Measurements from ENCODE around the gene VTI1A. TPM values are rescaled to one million over a fixed set of nuclear protein-coding genes. Genes with fewer than 3 reads are reported as not detected.

The VTI1A gene
- total RNA-seq, 1 donor from 2014 or later = 33.3 TPM

- DNase-seq (ENCODE audit: low read depth) (peak; percentile 51), FAIRE-seq (no peak)
- Mint-ChIP-seq H3K9me3 (ENCODE audit: unreplicated experiment) (no peaks in the 10 kb centered on the region), H3K4me1 (ENCODE audit: low read depth, unreplicated experiment) (no peaks in the 10 kb centered on the region), H3K27me3 (ENCODE audit: low read depth, unreplicated experiment) (no peaks in the 10 kb centered on the region), H3K27ac (ENCODE audit: unreplicated experiment) (no peak overlapping the region), H3K36me3 (ENCODE audit: low read depth, unreplicated experiment) (no peaks in the 10 kb centered on the region), H3K4me3 (ENCODE audit: unreplicated experiment) (no peak overlapping the region)
- Histone ChIP-seq H3K4me1 (ENCODE audit: insufficient read depth, low read length) (peaks cover 6% of the 10 kb centered on the region), H3K9ac (ENCODE audit: low read length) (no peak overlapping the region), H3K9me3 (ENCODE audit: insufficient read depth, low read depth, low read length) (no peaks in the 10 kb centered on the region), H3K79me2 (ENCODE audit: insufficient read depth, low read length) (no peaks in the 10 kb centered on the region), H3K4me2 (ENCODE audit: low read length) (no peak overlapping the region), H3K4me3 (ENCODE audit: insufficient read depth, low read depth, low read length) (no peak overlapping the region), H2AFZ (ENCODE audit: low read depth, low read length) (no peak overlapping the region), H3K27ac (ENCODE audit: low read depth, low read length) (no peak overlapping the region), H3K36me3 (ENCODE audit: insufficient read depth, low read length) (no peaks in the 10 kb centered on the region), H3K27me3 (ENCODE audit: insufficient read depth, low read length) (no peaks in the 10 kb centered on the region), H4K20me1 (ENCODE audit: insufficient read depth, low read length) (no peaks in the 10 kb centered on the region)
- TF ChIP-seq, protein P1, sequence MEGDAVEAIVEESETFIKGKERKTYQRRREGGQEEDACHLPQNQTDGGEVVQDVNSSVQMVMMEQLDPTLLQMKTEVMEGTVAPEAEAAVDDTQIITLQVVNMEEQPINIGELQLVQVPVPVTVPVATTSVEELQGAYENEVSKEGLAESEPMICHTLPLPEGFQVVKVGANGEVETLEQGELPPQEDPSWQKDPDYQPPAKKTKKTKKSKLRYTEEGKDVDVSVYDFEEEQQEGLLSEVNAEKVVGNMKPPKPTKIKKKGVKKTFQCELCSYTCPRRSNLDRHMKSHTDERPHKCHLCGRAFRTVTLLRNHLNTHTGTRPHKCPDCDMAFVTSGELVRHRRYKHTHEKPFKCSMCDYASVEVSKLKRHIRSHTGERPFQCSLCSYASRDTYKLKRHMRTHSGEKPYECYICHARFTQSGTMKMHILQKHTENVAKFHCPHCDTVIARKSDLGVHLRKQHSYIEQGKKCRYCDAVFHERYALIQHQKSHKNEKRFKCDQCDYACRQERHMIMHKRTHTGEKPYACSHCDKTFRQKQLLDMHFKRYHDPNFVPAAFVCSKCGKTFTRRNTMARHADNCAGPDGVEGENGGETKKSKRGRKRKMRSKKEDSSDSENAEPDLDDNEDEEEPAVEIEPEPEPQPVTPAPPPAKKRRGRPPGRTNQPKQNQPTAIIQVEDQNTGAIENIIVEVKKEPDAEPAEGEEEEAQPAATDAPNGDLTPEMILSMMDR (IDR thresholded peaks at IDR 0.05; ENCODE audit: insufficient read depth, low read depth, low read length) = no peak
- no peak for TF ChIP-seq EZH2 (IDR thresholded peaks at IDR 0.05; ENCODE audit: insufficient read depth, low read length)
Measured at GRCh38 chr10:112649006-112649821, 202.2 kb downstream of the VTI1A start.

GRCh38 chr10:112649822-112650152 is 202.8 kb downstream of the VTI1A start:
- H3K79me2 ChIP-seq (ENCODE audit: insufficient read depth, low read length) = no peaks in the 10 kb centered on the region
- peaks cover 6% of the 10 kb centered on the region for H3K4me1 ChIP-seq (ENCODE audit: insufficient read depth, low read length)
- no peaks in the 10 kb centered on the region for H3K36me3 ChIP-seq (ENCODE audit: insufficient read depth, low read length)
- H3K4me2 ChIP-seq (ENCODE audit: low read length) = no peak overlapping the region
- FAIRE-seq = no peak
- H3K9ac ChIP-seq (ENCODE audit: low read length) = no peak overlapping the region
- Mint-ChIP-seq H3K27me3 (ENCODE audit: low read depth, unreplicated experiment) (no peaks in the 10 kb centered on the region), H3K9me3 (ENCODE audit: unreplicated experiment) (no peaks in the 10 kb centered on the region), H3K27ac (ENCODE audit: unreplicated experiment) (no peak overlapping the region), H3K4me3 (ENCODE audit: unreplicated experiment) (no peak overlapping the region), H3K4me1 (ENCODE audit: low read depth, unreplicated experiment) (no peaks in the 10 kb centered on the region), H3K36me3 (ENCODE audit: low read depth, unreplicated experiment) (no peaks in the 10 kb centered on the region)
- no peaks in the 10 kb centered on the region for H3K9me3 ChIP-seq (ENCODE audit: insufficient read depth, low read depth, low read length)
- H4K20me1 ChIP-seq (ENCODE audit: insufficient read depth, low read length) = no peaks in the 10 kb centered on the region
- no peak overlapping the region for H3K27ac ChIP-seq (ENCODE audit: low read depth, low read length)
- TF ChIP-seq EZH2 (IDR thresholded peaks at IDR 0.05; ENCODE audit: insufficient read depth, low read length) = no peak
- TF ChIP-seq, protein P1 (IDR thresholded peaks at IDR 0.05; ENCODE audit: insufficient read depth, low read depth, low read length) = no peak
- no peak overlapping the region for H3K4me3 ChIP-seq (ENCODE audit: insufficient read depth, low read depth, low read length)
- no peaks in the 10 kb centered on the region for H3K27me3 ChIP-seq (ENCODE audit: insufficient read depth, low read length)
- H2AFZ ChIP-seq (ENCODE audit: low read depth, low read length) = no peak overlapping the region
- DNase-seq (ENCODE audit: low read depth) = no peak

DNA sequence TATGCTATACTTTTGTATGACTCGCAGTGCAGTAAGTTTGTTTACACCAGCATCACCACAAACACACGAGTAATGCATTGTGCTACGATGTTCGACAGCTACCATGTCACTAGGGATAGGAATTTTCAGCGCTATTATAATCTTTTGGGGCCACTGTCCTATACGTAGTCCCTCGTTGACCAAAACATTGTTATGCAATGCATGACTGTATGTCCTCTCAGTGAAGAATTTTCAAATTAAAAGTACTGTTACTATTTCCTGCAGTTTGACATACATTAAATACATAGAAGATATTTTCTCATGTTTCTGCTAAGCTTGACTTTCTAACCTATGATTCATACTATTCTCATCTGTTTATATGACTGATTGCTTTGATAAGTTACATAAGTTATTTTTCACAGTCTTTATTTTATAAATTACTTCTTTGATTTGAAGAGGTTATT is 203.6 kb downstream of the VTI1A start:
- no peaks in the 10 kb centered on the region for H3K27me3 Mint-ChIP-seq (ENCODE audit: low read depth, unreplicated experiment)
- Histone ChIP-seq H3K9me3 (ENCODE audit: insufficient read depth, low read depth, low read length) (no peaks in the 10 kb centered on the region), H3K4me1 (ENCODE audit: insufficient read depth, low read length) (peaks cover 6% of the 10 kb centered on the region), H3K4me3 (ENCODE audit: insufficient read depth, low read depth, low read length) (no peak overlapping the region), H3K27ac (ENCODE audit: low read depth, low read length) (no peak overlapping the region), H3K36me3 (ENCODE audit: insufficient read depth, low read length) (no peaks in the 10 kb centered on the region), H3K79me2 (ENCODE audit: insufficient read depth, low read length) (no peaks in the 10 kb centered on the region), H2AFZ (ENCODE audit: low read depth, low read length) (no peak overlapping the region), H3K4me2 (ENCODE audit: low read length) (no peak overlapping the region), H3K27me3 (ENCODE audit: insufficient read depth, low read length) (no peaks in the 10 kb centered on the region), H3K9ac (ENCODE audit: low read length) (no peak overlapping the region), H4K20me1 (ENCODE audit: insufficient read depth, low read length) (no peaks in the 10 kb centered on the region)
- H3K36me3 Mint-ChIP-seq (ENCODE audit: low read depth, unreplicated experiment) = no peaks in the 10 kb centered on the region
- H3K27ac Mint-ChIP-seq (ENCODE audit: unreplicated experiment) = no peak overlapping the region
- H3K9me3 Mint-ChIP-seq (ENCODE audit: unreplicated experiment) = no peaks in the 10 kb centered on the region
- FAIRE-seq (peak; percentile 63), DNase-seq (ENCODE audit: low read depth) (peak; percentile 21)
- TF ChIP-seq, protein P1 (IDR thresholded peaks at IDR 0.05; ENCODE audit: insufficient read depth, low read depth, low read length) = no peak
- no peak for TF ChIP-seq EZH2 (IDR thresholded peaks at IDR 0.05; ENCODE audit: insufficient read depth, low read length)
- no peaks in the 10 kb centered on the region for H3K4me1 Mint-ChIP-seq (ENCODE audit: low read depth, unreplicated experiment)
- no peak overlapping the region for H3K4me3 Mint-ChIP-seq (ENCODE audit: unreplicated experiment)

All from astrocyte (in vitro differentiated cells and primary cell).